ENCODE data around the gene CDCA8. TPM values are rescaled to one million over a fixed set of nuclear protein-coding genes. Genes with fewer than 3 reads are reported as not detected.

CDCA8 gene
- total RNA-seq, 1 experiment from 2014 or later: 64.7 TPM

DNA sequence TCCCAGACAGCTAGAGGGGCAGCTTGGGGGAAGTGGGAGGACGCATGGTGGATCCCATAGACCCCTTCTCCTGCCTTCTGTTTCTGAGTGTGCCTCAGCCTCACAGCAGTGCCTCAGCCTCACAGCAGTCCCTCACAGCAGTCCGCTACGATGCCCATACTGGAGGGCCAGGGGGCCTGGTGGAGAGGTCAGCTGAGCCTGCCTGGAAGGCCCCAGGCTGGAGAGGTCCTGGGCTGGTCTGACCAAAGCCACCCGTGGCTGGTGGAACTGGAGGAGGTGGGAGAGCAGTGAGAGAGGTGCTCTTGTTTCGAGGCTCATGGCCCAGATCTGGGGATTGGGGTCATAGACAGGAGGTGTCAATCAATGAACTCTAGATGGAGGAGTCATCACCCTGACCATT is 41.6 kb upstream of the CDCA8 start:
- Histone ChIP-seq H3K36me3 (ENCODE audit: insufficient read depth, low read length, poor library complexity, severe bottlenecking) (no peaks in the 10 kb centered on the region), H3K27me3 (replicated peaks; ENCODE audit: insufficient read depth, low read depth, low read length, poor library complexity) (no peaks in the 10 kb centered on the region), H3K9me3 (ENCODE audit: low read depth, low read length, poor library complexity, severe bottlenecking) (no peaks in the 10 kb centered on the region), H3K4me1 (ENCODE audit: insufficient read depth, low read length, poor library complexity, severe bottlenecking) (no peaks in the 10 kb centered on the region), H3K4me3 (ENCODE audit: low read depth, low read length, poor library complexity, severe bottlenecking) (no peak overlapping the region), H3K27ac (ENCODE audit: low read depth, low read length, poor library complexity, severe bottlenecking) (no peak overlapping the region)
- TF ChIP-seq EZH2 (IDR thresholded peaks at IDR 0.05; ENCODE audit: borderline replicate concordance, low read depth, low read length, poor library complexity, severe bottlenecking): no peak
- TF ChIP-seq, protein P1, sequence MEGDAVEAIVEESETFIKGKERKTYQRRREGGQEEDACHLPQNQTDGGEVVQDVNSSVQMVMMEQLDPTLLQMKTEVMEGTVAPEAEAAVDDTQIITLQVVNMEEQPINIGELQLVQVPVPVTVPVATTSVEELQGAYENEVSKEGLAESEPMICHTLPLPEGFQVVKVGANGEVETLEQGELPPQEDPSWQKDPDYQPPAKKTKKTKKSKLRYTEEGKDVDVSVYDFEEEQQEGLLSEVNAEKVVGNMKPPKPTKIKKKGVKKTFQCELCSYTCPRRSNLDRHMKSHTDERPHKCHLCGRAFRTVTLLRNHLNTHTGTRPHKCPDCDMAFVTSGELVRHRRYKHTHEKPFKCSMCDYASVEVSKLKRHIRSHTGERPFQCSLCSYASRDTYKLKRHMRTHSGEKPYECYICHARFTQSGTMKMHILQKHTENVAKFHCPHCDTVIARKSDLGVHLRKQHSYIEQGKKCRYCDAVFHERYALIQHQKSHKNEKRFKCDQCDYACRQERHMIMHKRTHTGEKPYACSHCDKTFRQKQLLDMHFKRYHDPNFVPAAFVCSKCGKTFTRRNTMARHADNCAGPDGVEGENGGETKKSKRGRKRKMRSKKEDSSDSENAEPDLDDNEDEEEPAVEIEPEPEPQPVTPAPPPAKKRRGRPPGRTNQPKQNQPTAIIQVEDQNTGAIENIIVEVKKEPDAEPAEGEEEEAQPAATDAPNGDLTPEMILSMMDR (conservative IDR thresholded peaks at IDR 0.05; ENCODE audit: low read depth, low read length): no peak
- no peak for DNase-seq (ENCODE audit: low spot score)
- ChIA-PET POLR2A (ENCODE audit: low non-redundant PET) (no interaction called here), CTCF (no interaction called here)
- intact Hi-C loops (cut with micrococcal nuclease; ENCODE audit: unreplicated experiment): no loop called here
- BruUV-seq (replicated peaks): no TSS peak

DNA sequence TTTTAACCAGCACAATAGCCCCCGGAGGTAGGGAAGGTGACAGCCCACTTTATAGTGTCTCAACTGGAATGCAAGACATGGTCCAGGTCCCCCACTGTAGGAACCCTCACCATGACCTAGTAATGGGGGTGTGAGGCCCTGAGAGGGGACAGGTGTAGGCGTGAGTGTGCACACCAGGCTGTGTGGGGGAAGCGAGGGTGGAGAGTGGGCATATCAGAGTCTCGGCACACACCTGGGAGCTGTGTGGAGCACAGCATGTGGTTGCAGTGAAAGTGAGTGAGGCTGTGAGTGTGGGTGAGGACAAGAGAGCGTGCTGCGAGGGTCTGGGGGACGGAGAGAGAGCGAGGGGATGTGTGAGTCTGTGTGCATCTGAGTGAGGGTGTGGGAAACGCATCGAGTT is 40.5 kb upstream of the CDCA8 start:
- Histone ChIP-seq H3K27ac (ENCODE audit: low read depth, low read length, poor library complexity, severe bottlenecking) (no peak overlapping the region), H3K36me3 (ENCODE audit: insufficient read depth, low read length, poor library complexity, severe bottlenecking) (no peaks in the 10 kb centered on the region), H3K27me3 (replicated peaks; ENCODE audit: insufficient read depth, low read depth, low read length, poor library complexity) (no peaks in the 10 kb centered on the region), H3K4me1 (ENCODE audit: insufficient read depth, low read length, poor library complexity, severe bottlenecking) (no peaks in the 10 kb centered on the region), H3K9me3 (ENCODE audit: low read depth, low read length, poor library complexity, severe bottlenecking) (no peaks in the 10 kb centered on the region), H3K4me3 (ENCODE audit: low read depth, low read length, poor library complexity, severe bottlenecking) (no peak overlapping the region)
- BruUV-seq (replicated peaks): no TSS peak
- no peak for TF ChIP-seq EZH2 (IDR thresholded peaks at IDR 0.05; ENCODE audit: borderline replicate concordance, low read depth, low read length, poor library complexity, severe bottlenecking)
- TF ChIP-seq, protein P1 (conservative IDR thresholded peaks at IDR 0.05; ENCODE audit: low read depth, low read length): no peak
- intact Hi-C loops (cut with micrococcal nuclease; ENCODE audit: unreplicated experiment): no loop called here
- DNase-seq (ENCODE audit: low spot score): no peak
- POLR2A ChIA-PET (ENCODE audit: low non-redundant PET): no interaction called here
- CTCF ChIA-PET: no interaction called here

DNA sequence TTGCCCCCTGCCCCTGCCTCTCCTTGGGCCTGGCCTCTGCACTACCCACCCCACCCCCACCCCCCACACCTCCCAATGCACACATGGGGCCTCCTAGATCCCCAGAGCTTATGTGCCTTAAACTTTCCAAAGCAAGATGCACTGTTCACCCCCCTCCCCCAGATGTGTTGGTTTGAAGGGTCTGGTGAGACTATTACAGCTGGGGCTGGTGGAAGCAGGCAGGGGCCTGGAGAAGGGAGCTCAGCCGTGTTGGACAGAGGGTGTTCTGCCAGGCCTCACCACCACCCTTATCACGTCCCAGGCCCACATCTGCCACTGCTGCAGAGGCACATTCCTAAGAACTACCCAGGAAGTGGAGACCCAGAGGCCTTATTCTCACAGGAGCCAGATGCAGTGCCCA is 39.3 kb upstream of the CDCA8 start:
- CTCF ChIA-PET: no interaction called here
- POLR2A ChIA-PET (ENCODE audit: low non-redundant PET): no interaction called here
- BruUV-seq (replicated peaks): no TSS peak

More for the DNA sequence above, 39.3 kb upstream of the CDCA8 start:
- H3K36me3 ChIP-seq (ENCODE audit: insufficient read depth, low read length, poor library complexity, severe bottlenecking): no peaks in the 10 kb centered on the region
- intact Hi-C loops (cut with micrococcal nuclease; ENCODE audit: unreplicated experiment): no loop called here
- H3K9me3 ChIP-seq (ENCODE audit: low read depth, low read length, poor library complexity, severe bottlenecking): no peaks in the 10 kb centered on the region
- H3K27ac ChIP-seq (ENCODE audit: low read depth, low read length, poor library complexity, severe bottlenecking): no peak overlapping the region
- TF ChIP-seq, protein P1 (conservative IDR thresholded peaks at IDR 0.05; ENCODE audit: low read depth, low read length): no peak
- TF ChIP-seq EZH2 (IDR thresholded peaks at IDR 0.05; ENCODE audit: borderline replicate concordance, low read depth, low read length, poor library complexity, severe bottlenecking): no peak
- no peaks in the 10 kb centered on the region for H3K4me1 ChIP-seq (ENCODE audit: insufficient read depth, low read length, poor library complexity, severe bottlenecking)
- DNase-seq (ENCODE audit: low spot score): no peak
- H3K27me3 ChIP-seq (replicated peaks; ENCODE audit: insufficient read depth, low read depth, low read length, poor library complexity): no peaks in the 10 kb centered on the region
- no peak overlapping the region for H3K4me3 ChIP-seq (ENCODE audit: low read depth, low read length, poor library complexity, severe bottlenecking)

Data from A673 (cell line).